WTC11 (cell line): ENCODE data around the gene TPRX2.

Experiments
- AFF4 ChIP-seq: sonication (generic); formaldehyde crosslinking; IDR thresholded peaks from 2 replicates; pipeline ENCODE4 v1.8.1; 2023; ENCODE audit warnings: mild to moderate bottlenecking, missing genetic modification reagents, borderline replicate concordance
- MAX ChIP-seq: sonication (generic); formaldehyde crosslinking; IDR thresholded peaks from 2 replicates; pipeline ENCODE4 v1.8.0; 2022; ENCODE audit warnings: mild to moderate bottlenecking, missing genetic modification reagents
- MYBL2 ChIP-seq: sonication (generic); formaldehyde crosslinking; IDR thresholded peaks from 2 replicates; pipeline ENCODE4 v1.8.1; 2023; ENCODE audit warnings: mild to moderate bottlenecking, moderate library complexity, missing genetic modification reagents
- NR3C1 ChIP-seq: sonication (generic); formaldehyde crosslinking; conservative IDR thresholded peaks from 2 replicates; pipeline ENCODE4 v1.8.1; 2023; ENCODE audit warnings: low read depth, mild to moderate bottlenecking, missing genetic modification reagents
- PRDM15 ChIP-seq: sonication (generic); formaldehyde crosslinking; IDR thresholded peaks from 2 replicates; pipeline ENCODE4 v1.8.0; 2022; ENCODE audit warnings: missing genetic modification reagents
- TF ChIP-seq, protein P1 (sequence below): fragments of 200-600 bp; IDR thresholded peaks from 2 replicates; pipeline ENCODE4 v1.8.0; 2022; ENCODE audit warnings: antibody characterized with exemption

DNA sequence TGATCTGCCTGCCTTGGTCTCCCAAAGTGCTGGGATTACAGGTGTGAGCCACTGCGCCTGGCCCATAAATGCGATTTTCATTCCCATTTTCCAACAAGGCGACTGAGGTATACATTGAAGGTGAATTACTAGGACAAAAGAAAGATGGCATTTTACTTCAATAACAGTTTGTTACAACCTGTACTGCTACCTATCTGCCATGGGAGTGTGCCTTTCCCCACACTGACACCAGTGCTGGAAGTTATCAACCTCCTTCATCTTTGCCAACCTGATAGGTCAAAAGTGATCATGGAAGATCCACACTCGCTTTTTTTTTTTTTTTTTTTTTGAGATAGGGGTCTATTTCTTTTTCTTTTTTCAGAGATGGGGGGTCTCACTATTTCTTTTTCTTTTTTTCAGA, 26.3 kb upstream of the TPRX2 start:
- TF ChIP-seq, protein P1, sequence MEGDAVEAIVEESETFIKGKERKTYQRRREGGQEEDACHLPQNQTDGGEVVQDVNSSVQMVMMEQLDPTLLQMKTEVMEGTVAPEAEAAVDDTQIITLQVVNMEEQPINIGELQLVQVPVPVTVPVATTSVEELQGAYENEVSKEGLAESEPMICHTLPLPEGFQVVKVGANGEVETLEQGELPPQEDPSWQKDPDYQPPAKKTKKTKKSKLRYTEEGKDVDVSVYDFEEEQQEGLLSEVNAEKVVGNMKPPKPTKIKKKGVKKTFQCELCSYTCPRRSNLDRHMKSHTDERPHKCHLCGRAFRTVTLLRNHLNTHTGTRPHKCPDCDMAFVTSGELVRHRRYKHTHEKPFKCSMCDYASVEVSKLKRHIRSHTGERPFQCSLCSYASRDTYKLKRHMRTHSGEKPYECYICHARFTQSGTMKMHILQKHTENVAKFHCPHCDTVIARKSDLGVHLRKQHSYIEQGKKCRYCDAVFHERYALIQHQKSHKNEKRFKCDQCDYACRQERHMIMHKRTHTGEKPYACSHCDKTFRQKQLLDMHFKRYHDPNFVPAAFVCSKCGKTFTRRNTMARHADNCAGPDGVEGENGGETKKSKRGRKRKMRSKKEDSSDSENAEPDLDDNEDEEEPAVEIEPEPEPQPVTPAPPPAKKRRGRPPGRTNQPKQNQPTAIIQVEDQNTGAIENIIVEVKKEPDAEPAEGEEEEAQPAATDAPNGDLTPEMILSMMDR: no peak
- no peak for TF ChIP-seq NR3C1
- no peak for TF ChIP-seq PRDM15 (CRISPR knock-in tag)
- TF ChIP-seq MAX (CRISPR knock-in tag): no peak
- no peak for TF ChIP-seq AFF4 (CRISPR knock-in tag)
- TF ChIP-seq MYBL2 (CRISPR knock-in tag): no peak
